Cardiac atrium fibroblast (primary cell): ENCODE data around the gene TRPM5. TPM values are rescaled to one million over a fixed set of nuclear protein-coding genes. Genes with fewer than 3 reads are reported as not detected.

Experiments
- total RNA-seq: library from RNA; depleted of rRNA; stranded (reverse); fragments of >200 nt; gene quantifications from 2 replicates; pipeline ENCODE4 v1.2.3, GENCODE V29; 2015

The TRPM5 gene, protein sequence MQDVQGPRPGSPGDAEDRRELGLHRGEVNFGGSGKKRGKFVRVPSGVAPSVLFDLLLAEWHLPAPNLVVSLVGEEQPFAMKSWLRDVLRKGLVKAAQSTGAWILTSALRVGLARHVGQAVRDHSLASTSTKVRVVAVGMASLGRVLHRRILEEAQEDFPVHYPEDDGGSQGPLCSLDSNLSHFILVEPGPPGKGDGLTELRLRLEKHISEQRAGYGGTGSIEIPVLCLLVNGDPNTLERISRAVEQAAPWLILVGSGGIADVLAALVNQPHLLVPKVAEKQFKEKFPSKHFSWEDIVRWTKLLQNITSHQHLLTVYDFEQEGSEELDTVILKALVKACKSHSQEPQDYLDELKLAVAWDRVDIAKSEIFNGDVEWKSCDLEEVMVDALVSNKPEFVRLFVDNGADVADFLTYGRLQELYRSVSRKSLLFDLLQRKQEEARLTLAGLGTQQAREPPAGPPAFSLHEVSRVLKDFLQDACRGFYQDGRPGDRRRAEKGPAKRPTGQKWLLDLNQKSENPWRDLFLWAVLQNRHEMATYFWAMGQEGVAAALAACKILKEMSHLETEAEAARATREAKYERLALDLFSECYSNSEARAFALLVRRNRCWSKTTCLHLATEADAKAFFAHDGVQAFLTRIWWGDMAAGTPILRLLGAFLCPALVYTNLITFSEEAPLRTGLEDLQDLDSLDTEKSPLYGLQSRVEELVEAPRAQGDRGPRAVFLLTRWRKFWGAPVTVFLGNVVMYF (N-terminal part only)
- total RNA-seq: not detected in 2 replicates

DNA sequence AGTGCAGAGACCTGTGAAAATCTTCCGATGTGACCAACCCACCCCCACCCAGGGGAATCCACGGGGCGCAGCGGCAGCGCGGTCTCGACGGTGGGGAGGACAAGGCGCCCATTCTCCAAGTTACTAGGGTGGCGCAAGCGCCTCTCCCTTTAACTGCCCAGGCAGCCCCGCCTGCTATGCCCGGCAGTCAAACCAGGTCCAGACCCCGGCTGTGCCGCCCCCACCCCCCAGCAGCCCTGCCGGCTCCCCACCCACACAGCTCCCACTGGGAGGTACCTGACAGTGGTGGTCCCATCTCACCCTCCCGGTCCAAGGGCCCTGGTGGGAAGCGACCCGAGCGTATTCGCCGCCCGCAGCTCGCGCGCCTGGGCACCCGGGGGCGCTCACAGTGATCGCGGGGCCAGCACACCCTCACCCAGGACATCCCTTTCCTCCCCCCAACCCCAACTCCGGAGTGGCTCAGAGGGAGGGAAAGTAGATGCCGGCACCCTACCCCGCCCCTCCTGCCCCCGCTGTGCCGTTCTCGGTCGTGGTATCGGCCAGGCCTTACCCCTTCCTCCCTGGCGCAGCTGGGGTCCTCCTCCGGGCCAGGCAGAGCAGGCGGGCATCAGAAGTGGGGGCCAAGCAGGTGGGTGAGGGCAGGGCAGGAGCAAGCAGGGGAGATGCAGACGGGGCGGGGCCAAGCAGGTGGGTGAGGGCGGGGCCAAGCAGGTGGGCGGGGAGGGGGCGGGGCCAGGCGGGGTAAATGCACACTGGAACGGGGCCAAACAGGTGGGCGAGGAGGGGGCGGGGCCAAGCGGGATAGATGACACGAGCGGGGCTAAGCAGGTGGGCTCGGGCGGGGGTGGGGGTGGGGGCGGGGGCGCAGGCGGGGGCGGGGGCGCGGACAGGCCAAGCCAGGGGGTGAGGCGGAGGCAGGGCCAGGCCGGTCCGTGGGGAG is at the start of gene TRPM5:
TRPM5 (minus strand) TSS at position 634 of the 940 bp plus-strand sequence. CDS start 21,478 bp downstream, outside the sequence.

DNA sequence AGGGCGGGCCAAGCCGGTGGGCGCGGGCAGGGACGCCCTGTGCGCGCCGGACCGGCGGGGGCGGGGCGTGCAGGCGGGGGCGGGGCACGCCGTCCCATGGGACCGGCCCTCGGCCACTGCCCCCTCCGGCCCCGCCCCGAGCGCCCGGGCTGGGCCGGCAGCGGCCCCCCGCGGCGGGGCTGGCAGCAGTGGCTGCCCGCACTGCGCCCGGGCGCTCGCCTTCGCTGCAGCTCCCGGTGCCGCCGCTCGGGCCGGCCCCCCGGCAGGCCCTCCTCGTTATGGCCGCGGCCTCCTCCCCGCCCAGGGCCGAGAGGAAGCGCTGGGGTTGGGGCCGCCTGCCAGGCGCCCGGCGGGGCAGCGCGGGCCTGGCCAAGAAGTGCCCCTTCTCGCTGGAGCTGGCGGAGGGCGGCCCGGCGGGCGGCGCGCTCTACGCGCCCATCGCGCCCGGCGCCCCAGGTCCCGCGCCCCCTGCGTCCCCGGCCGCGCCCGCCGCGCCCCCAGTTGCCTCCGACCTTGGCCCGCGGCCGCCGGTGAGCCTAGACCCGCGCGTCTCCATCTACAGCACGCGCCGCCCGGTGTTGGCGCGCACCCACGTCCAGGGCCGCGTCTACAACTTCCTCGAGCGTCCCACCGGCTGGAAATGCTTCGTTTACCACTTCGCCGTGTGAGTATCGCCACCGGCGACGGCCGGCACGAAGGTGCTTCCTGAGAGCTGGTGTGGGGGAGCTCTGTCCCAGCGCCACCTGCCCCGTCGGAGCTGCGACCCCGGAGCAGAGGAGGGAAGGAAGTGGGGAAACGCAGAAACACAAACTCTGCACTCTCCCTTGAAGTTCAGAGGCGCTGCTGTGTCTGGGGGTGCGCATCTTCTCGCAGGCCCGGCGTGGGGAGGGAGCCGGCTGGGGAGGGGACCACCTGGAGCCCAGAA is 769 bp upstream of the TRPM5 start, which contains the start of gene KCNQ1:
KCNQ1 (plus strand) TSS at position 188 of the 925 bp plus-strand sequence; CDS start at position 279, 91 bp downstream.

GRCh38 chr11:2400069-2400761 is 44.1 kb downstream of the TRPM5 start, which contains the start of gene TSSC4:
TSS of gene TSSC4 (plus strand) at chr11:2400750. CDS start at chr11:2402634, 1,884 bp downstream.

Other genes starting within 250 kb of the TRPM5 start
- gene ASCL2, start 173.9 kb downstream of the TRPM5 start, total RNA-seq: 3.1 TPM in 1 of 2 replicates, not detected in the other
- gene C11orf21, start 142.6 kb downstream of the TRPM5 start, total RNA-seq: not detected in 2 replicates
- gene TSPAN32, start 142.5 kb downstream of the TRPM5 start, total RNA-seq: not detected in 2 replicates
- gene CD81, start 67.2 kb downstream of the TRPM5 start, total RNA-seq: 289 and 362 TPM in 2 replicates
- gene TSSC4, start 43.8 kb downstream of the TRPM5 start, total RNA-seq: 32.1 and 57.8 TPM in 2 replicates
- 2.1 TPM in 1 of 2 replicates, not detected in the other for gene KCNQ1, start 494 bp upstream of the TRPM5 start, total RNA-seq